Left ventricle myocardium inferior (tissue), 1 donor: ENCODE measurements around the gene FAM193A. TPM values are rescaled to one million over a fixed set of nuclear protein-coding genes. Genes with fewer than 3 reads are reported as not detected.

ENCODE experiments used
- DNase-seq: peaks from one replicate; pipeline ENCODE4 v3.0.0-alpha.2; 2020
- H3K27ac ChIP-seq: fragments of 200-600 bp; replicated peaks from 2 replicates; pipeline ENCODE4 v1.8.0; 2021
- H3K27me3 ChIP-seq: fragments of 200-600 bp; 2 replicates; pipeline ENCODE4 v1.8.0; 2021; ENCODE audit warnings: low read depth
- H3K36me3 ChIP-seq: fragments of 200-600 bp; 2 replicates; pipeline ENCODE4 v1.8.0; 2021
- H3K4me1 ChIP-seq: fragments of 200-600 bp; 2 replicates; pipeline ENCODE4 v1.8.0; 2021
- H3K4me3 ChIP-seq: fragments of 200-600 bp; 2 replicates; pipeline ENCODE4 v1.8.0; 2021; ENCODE audit warnings: mild to moderate bottlenecking, moderate library complexity
- H3K9me3 ChIP-seq: fragments of 200-600 bp; replicated peaks from 2 replicates; pipeline ENCODE4 v1.8.0; 2021
- CTCF ChIP-seq: fragments of 200-600 bp; IDR thresholded peaks from 2 replicates; pipeline ENCODE4 v1.8.0; 2021; ENCODE audit warnings: antibody characterized with exemption, mild to moderate bottlenecking, borderline replicate concordance
- intact Hi-C: fragments of 100-400 bp; cut with micrococcal nuclease; formaldehyde crosslinking; loops from one replicate; pipeline ENCODE4 v1.11.0; 2022
- total RNA-seq: library from RNA; stranded (reverse); fragmentation: NEBNext Ultra II Directional; extraction: Animal tissue kit (Norgen Biotek cat#: 25700); gene quantifications from one replicate; pipeline ENCODE4 v1.2.1, GENCODE V29; 2021
- donor health status: DM: no; HTN: yes; CAD: no; lungs with severe emphysema.

Gene FAM193A
- total RNA-seq, 1 donor from 2014 or later = 16.0 TPM

DNA sequence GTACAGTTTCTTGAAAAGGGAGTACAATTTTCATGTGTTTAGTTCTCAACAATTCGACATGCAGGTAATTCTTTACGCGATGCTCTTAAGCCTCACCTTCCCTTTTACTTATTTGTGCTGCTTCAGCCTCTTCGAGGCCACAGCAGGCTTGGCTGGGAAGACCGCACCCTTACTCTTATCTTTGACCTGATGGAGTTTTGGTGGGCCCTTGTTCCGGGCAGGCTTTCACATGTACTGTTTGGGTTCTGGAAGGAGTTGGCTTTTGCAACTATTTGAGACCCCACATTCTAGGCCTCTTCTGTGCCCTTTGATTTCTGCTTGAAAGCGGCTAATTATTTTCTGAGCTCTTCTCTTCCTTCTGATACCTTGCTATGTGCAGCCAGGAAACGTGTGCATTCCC lies 60.2 kb downstream of the FAM193A start:
- H3K36me3 ChIP-seq = peaks cover 7% of the 10 kb centered on the region
- H3K4me3 ChIP-seq = no peak overlapping the region
- no peak for TF ChIP-seq CTCF
- no peaks in the 10 kb centered on the region for H3K27me3 ChIP-seq
- peaks cover 95% of the 10 kb centered on the region for H3K4me1 ChIP-seq
- no peaks in the 10 kb centered on the region for H3K9me3 ChIP-seq
- DNase-seq = no peak
- intact Hi-C loops = no loop called here
- peak overlapping the region; percentile 73 for H3K27ac ChIP-seq

GRCh38 chr4:2598511-2599303 lies 62.3 kb downstream of the FAM193A start:
- Histone ChIP-seq H3K4me3 (no peak overlapping the region), H3K27me3 (no peaks in the 10 kb centered on the region), H3K4me1 (peaks cover 74% of the 10 kb centered on the region), H3K27ac (peak overlapping the region; percentile 73), H3K36me3 (peaks cover 10% of the 10 kb centered on the region), H3K9me3 (no peaks in the 10 kb centered on the region)
- intact Hi-C loops = no loop called here
- no peak for DNase-seq
- no peak for TF ChIP-seq CTCF

GRCh38 chr4:2599304-2599654 lies 62.8 kb downstream of the FAM193A start:
- Histone ChIP-seq H3K9me3 (no peaks in the 10 kb centered on the region), H3K36me3 (peaks cover 11% of the 10 kb centered on the region), H3K4me1 (peaks cover 68% of the 10 kb centered on the region), H3K27me3 (no peaks in the 10 kb centered on the region), H3K27ac (peak overlapping the region; percentile 73), H3K4me3 (no peak overlapping the region)
- TF ChIP-seq CTCF = no peak
- DNase-seq = no peak
- intact Hi-C loops = no loop called here

- intact Hi-C loops = no loop called here
- Histone ChIP-seq H3K36me3 (peaks cover 11% of the 10 kb centered on the region), H3K9me3 (no peaks in the 10 kb centered on the region), H3K27me3 (no peaks in the 10 kb centered on the region), H3K4me1 (peaks cover 64% of the 10 kb centered on the region), H3K4me3 (no peak overlapping the region), H3K27ac (no peak overlapping the region)
- no peak for DNase-seq
- TF ChIP-seq CTCF = no peak
Observed at GRCh38 chr4:2600878-2601277, 64.4 kb downstream of the FAM193A start.

GRCh38 chr4:2604614-2605013 lies 68.2 kb downstream of the FAM193A start:
- Histone ChIP-seq H3K4me3 (no peak overlapping the region), H3K4me1 (peaks cover 55% of the 10 kb centered on the region), H3K36me3 (peaks cover 4% of the 10 kb centered on the region), H3K9me3 (no peaks in the 10 kb centered on the region), H3K27me3 (no peaks in the 10 kb centered on the region), H3K27ac (no peak overlapping the region)
- TF ChIP-seq CTCF = no peak
- no peak for DNase-seq
- intact Hi-C loops = no loop called here
